B cell (primary cell): ENCODE data around the gene ARHGAP28.

ENCODE experiments used
- EZH2 ChIP-seq: IDR thresholded peaks from 2 replicates; pipeline ENCODE4 v1.6.1; 2012; ENCODE audit warnings: borderline replicate concordance, low read depth, mild to moderate bottlenecking, moderate library complexity, low read length; ENCODE audit not compliant: insufficient read depth, poor library complexity, severe bottlenecking
- TF ChIP-seq, protein P1 (sequence below): fragments of 200-600 bp; IDR thresholded peaks from one replicate; pipeline ENCODE4 v1.8.0; 2022; ENCODE audit warnings: antibody characterized with exemption, mild to moderate bottlenecking

DNA sequence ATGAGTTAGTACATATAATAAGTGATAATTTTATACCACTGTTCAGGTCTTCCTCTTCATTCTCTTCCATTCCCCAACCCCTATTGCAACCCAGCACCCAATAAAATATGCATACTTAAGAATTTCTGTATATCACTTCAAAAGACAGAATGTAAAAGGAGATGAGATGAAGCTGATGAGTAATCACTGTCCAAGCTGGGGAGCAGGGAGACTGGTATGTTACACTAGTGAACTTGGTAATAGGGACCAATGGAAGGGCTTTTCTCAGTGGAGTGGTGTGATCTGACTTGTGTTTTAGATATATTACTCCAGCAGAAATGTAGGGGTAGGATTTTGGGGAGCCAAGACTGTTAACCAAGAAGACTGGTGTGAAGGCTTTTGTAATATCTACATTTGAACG lies 18.0 kb upstream of the ARHGAP28 start:
- TF ChIP-seq, protein P1, sequence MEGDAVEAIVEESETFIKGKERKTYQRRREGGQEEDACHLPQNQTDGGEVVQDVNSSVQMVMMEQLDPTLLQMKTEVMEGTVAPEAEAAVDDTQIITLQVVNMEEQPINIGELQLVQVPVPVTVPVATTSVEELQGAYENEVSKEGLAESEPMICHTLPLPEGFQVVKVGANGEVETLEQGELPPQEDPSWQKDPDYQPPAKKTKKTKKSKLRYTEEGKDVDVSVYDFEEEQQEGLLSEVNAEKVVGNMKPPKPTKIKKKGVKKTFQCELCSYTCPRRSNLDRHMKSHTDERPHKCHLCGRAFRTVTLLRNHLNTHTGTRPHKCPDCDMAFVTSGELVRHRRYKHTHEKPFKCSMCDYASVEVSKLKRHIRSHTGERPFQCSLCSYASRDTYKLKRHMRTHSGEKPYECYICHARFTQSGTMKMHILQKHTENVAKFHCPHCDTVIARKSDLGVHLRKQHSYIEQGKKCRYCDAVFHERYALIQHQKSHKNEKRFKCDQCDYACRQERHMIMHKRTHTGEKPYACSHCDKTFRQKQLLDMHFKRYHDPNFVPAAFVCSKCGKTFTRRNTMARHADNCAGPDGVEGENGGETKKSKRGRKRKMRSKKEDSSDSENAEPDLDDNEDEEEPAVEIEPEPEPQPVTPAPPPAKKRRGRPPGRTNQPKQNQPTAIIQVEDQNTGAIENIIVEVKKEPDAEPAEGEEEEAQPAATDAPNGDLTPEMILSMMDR: no peak
- TF ChIP-seq EZH2: no peak
